Stimulated activated CD8-positive, alpha-beta memory T cell treated with anti-CD3 and anti-CD28 coated beads, Interleukin-4, amount 100 ng/mL, for 1 hour (primary cell): ENCODE data around the gene HSPG2.
"Not testable (repeated sequence)": the region's sequence is repeated elsewhere in the genome, so short reads cannot be mapped to it uniquely, and the experiment has no call there.

Source experiments
- DNase-seq, 2 donors: peaks; one replicate each; pipeline ENCODE4 v3.0.0-alpha.2; 2020; ENCODE audit warnings: low read depth in 2 of 2, low spot score in 1 of 2

HSPG2 gene

GRCh38 chr1:21914880-21915640 lies 22.1 kb downstream of the HSPG2 start:
- DNase-seq: no peak

DNA sequence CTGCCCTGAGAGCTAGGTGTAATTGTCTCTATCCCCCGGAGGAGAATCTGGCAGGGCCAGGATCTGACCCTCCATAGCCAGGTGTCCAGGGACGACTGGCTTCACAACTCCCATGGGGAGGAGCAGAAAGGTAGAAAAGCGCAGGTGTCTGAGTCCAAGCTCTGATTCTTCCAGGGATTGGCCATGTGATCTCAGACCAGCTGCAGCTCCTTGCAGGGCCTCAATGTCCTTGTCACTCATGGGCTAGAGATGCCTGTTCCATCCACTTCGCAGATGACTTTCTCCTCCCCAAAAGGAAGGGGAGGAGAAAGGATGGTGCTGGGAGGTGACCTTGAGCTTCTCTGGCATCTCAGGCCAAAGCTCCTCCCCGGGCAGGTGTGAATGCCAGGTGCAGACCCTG lies 22.7 kb downstream of the HSPG2 start:
- DNase-seq: no peak

DNA sequence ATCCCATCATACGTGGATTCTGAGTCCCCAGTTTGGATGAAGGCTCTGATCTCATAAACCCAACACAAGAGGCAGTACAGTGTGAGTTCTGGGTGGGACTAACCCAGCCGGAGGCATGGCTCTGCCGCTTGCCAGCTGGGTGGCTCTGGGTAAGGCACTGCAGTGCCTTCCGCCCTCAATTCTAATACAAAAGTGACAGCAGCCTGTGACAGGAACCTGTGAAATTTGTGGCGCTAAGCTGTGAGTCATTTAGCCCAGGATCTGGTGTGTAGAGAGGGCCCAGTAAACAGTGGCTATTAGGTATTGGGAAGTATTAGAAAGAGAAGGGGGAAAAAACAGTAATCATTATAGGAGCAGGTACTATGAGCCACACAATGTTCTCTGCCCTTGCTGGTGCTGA lies 23.3 kb downstream of the HSPG2 start:
- DNase-seq: no peak

GRCh38 chr1:21913258-21913657 lies 23.9 kb downstream of the HSPG2 start:
- no peak for DNase-seq

- no peak for DNase-seq
Measured at GRCh38 chr1:21912038-21912758, 24.9 kb downstream of the HSPG2 start.

GRCh38 chr1:21911205-21912001 lies 25.7 kb downstream of the HSPG2 start:
- DNase-seq: no peak

GRCh38 chr1:21910558-21911204 lies 26.4 kb downstream of the HSPG2 start:
- no peak for DNase-seq

DNA sequence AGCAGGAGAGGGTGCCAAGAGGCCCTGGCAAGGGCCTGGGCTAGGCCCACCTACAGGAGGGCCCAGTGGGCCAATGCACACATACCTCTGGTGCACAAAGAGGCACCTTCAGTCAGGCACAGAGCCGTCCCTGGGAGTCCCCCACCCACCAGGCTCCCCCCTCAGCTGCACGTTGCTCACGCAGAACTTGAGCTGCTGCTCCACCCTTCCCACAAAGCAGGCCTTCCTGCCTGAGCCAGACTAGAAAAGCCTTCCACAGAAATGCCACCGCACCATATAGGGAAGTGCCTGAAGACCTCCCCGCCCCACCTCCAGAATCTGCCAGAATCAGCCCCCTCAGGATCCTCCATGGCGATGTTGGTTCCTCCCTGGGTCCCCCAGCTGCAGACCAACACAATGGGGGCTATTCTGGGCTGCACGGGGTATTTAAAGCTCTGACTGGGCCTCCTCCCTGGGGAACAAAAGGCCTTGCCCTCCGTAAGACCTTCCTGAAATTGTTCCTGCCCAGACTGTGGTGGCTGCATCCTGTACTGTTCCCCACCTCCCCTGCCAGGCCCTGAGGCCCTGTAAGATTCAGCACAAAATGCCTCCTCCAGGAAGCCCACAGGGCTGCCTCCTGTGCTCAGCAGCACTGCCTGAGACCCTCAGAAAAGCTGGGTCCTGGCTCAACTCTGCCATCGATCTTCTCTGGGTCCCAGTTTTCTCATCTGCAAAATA lies 27.2 kb downstream of the HSPG2 start:
- no peak for DNase-seq

DNA sequence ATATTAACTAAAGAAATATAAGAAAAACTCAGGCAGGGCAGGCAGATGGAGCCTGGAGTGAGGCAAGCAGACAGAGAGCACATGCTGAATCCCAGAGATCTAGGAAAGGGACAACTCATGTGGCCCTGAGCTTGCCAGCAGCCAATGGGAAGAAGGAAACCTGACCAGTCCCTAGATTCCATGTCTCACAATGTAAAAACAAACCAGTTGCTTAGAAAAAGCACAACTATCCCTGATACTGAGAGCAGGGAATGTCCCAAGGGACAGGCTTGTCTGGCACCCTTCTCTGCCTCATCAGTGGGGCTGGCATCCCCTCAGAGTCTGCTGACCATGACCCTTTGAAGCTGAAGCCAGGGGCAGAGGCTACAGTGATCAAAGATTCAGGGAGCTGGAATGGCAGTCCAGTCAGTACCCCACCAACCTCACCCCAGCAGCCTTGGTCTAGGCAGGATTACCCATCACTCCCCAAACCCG lies 27.8 kb downstream of the HSPG2 start:
- DNase-seq: no peak

DNA sequence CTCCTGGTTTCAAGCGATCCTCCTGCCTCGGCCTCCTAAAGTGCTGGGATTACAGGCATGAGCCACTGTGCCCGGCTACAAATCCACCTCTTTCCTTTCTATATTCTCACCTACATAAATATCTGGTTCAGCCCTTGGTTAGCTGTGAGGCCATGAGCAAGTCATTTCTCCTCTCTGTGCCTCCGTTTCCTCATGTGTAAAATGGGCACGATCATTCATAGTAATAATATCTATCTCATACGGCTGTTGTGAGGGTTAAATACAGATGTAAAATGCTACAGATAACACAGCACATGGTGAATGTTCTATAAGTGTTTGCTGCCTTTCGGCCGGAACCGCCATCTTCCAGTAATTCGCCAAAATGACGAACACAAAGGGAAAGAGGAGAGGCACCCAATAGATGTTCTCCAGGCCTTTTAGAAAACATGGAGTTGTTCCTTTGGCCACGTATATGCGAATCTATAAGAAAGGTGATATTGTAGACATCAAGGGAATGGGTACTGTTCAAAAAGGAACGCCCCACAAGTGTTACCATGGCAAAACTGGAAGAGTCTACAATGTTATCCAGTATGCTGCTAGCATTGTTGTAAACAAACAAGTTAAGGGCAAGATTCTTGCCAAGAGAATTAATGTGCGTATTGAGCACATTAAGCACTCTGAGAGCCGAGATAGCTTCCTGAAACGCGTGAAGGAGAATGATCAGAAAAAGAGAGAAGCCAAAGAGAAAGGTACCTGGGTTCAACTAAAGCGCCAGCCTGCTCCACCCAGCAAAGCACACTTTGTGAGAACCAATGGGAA lies 29.2 kb downstream of the HSPG2 start:
- not testable (repeated sequence) for DNase-seq

DNA sequence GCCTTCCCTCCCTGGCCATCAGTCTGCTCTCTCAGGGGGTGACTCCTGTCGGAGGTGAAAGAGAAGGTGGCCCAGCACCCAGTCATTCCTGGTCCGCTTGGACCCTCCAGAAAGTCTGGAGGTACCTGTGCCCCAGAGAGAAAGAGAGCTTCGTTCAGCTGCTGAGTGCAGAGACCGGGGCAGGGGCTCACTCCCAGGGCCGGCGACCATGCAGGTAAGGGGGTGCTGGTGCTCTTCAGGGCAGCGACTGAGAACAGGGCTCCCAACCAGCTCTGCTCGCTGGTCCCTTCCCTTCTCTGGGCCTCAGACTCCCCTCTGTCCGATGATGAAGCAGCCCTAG lies 30.1 kb downstream of the HSPG2 start:
- no peak for DNase-seq

DNA sequence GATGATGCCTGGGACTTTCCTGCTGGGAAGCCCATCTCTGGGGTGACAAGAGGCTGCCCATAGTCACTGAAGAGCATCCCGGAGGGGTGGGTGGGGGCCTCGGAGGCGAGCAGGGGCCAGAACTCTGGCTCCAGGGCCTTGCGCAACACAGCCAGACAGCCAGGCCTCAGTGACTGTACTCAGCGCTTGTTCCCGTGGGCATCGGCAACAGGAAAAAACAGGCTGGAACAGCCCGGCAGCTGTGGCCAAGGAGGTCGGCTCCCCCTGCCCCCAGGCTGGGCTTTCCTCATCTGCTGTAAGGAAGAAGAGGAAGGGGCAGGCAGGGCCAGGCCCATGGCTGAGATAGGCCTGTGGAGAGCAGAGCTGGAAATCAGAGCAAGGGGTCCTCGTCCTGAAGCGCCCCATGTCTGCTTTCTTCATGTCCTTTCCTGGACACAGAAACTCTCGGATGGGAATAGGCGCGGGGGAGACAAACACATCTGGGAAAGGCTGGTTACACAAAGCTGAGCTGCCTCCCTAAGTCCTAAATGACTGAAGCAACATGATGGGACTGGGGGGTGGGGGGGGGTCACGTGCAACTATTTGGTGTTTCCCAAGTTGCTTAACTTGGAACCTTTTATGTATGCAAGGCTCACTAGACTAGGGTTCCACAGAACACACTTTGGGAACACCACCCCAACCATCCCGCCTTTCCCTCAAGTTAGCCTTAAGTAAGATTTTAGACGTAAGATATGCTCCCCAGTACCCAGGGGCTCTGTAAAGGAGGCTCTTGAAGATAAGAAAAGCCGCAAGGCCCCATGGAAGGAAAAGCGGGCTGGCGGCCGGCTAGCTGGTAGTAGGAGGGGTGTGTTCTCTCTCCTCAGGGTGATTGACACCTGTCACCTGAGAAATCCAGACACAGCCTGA lies 30.7 kb downstream of the HSPG2 start:
- no peak for DNase-seq

DNA sequence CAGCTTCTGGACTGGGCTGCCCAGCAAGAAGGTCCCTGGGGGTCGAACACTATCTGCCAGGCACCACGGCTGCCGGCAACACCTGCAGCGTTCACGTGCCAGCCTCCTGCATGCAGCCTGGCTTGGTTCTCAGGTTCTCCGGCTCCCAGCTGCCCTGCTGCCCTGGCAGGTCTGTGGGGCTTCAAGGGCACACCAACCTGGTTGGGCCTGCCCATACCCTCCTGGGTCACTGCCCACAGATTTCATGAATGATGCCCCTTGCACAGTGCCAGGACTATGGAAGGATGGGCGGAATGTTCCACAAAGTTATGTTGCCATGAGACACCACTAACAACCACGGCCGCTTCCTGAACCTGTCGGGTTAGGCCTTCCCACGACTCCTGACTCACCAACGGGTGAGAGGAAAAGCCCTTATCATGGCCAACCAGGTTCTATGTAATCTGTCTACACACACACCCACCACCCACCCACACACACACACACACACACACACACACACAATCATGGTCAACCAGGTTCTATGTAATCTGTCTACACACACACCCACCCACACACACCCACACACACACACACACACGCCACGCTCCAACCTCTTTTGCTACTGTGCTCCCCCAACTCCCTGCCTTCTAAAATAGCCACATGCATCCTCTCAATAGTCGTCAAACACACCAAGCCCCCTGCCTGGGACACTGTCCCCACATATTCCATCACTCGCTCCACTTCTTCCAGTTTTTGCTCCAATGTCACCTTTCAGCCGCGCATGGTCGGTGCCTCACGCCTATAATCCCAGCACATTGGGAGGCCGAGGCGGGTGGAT lies 32.2 kb downstream of the HSPG2 start:
- no peak for DNase-seq

DNA sequence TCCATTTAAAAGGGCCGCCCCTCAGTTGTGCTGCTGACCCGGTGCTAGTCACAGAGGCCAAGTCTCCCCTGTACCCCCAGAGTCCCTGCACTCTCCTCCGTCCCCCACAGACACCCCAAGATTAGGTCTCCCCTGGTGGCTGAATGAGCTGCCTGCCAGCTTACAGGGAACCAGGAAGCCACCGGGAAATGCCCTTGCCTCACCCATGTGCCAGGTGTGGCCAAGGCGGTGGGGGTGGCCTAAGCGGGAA lies 32.7 kb downstream of the HSPG2 start:
- DNase-seq: no peak

GRCh38 chr1:21903638-21904453 lies 33.3 kb downstream of the HSPG2 start:
- DNase-seq: no peak

GRCh38 chr1:21902026-21903012 lies 34.8 kb downstream of the HSPG2 start:
- DNase-seq: no peak
